ENCODE data around the gene SECISBP2.
"Not testable (repeated sequence)": the region's sequence is repeated elsewhere in the genome, so short reads cannot be mapped to it uniquely, and the experiment has no call there.

SECISBP2 gene

GRCh38 chr9:89295400-89295799 is 22.9 kb upstream of the SECISBP2 start:
- no peak for DNase-seq (ENCODE audit: low spot score)
- TF ChIP-seq CTCF (IDR thresholded peaks at IDR 0.05; ENCODE audit: extremely low read depth, insufficient read depth, missing control alignments): no peak
- in situ Hi-C loops (cut with MboI; ENCODE audit: low pct_unique_long_range_greater_than_20kb, low sequenced_read_pairs, unreplicated experiment): no loop called here

- in situ Hi-C loops (cut with MboI; ENCODE audit: low pct_unique_long_range_greater_than_20kb, low sequenced_read_pairs, unreplicated experiment); DNase-seq (ENCODE audit: low spot score): not testable (repeated sequence)
These were observed 16.3 kb upstream of the SECISBP2 start for GRCh38 chr9:89301996-89302395.

- DNase-seq (ENCODE audit: low spot score): no peak
- in situ Hi-C loops (cut with MboI; ENCODE audit: low pct_unique_long_range_greater_than_20kb, low sequenced_read_pairs, unreplicated experiment): no loop called here
- no peak for TF ChIP-seq CTCF (IDR thresholded peaks at IDR 0.05; ENCODE audit: extremely low read depth, insufficient read depth, missing control alignments)
These were observed 14.1 kb upstream of the SECISBP2 start for GRCh38 chr9:89304020-89304833.

- in situ Hi-C loops (cut with MboI; ENCODE audit: low pct_unique_long_range_greater_than_20kb, low sequenced_read_pairs, unreplicated experiment): no loop called here
- DNase-seq (ENCODE audit: low spot score): no peak
- no peak for TF ChIP-seq CTCF (IDR thresholded peaks at IDR 0.05; ENCODE audit: extremely low read depth, insufficient read depth, missing control alignments)
These were observed 13.5 kb upstream of the SECISBP2 start for GRCh38 chr9:89304834-89305188.

- TF ChIP-seq CTCF (IDR thresholded peaks at IDR 0.05; ENCODE audit: extremely low read depth, insufficient read depth, missing control alignments): no peak
- in situ Hi-C loops (cut with MboI; ENCODE audit: low pct_unique_long_range_greater_than_20kb, low sequenced_read_pairs, unreplicated experiment): no loop called here
- no peak for DNase-seq (ENCODE audit: low spot score)
These were observed 12.4 kb upstream of the SECISBP2 start for GRCh38 chr9:89305868-89306267.

GRCh38 chr9:89309166-89309565 is 9.1 kb upstream of the SECISBP2 start:
- in situ Hi-C loops (cut with MboI; ENCODE audit: low pct_unique_long_range_greater_than_20kb, low sequenced_read_pairs, unreplicated experiment): no loop called here
- no peak for TF ChIP-seq CTCF (IDR thresholded peaks at IDR 0.05; ENCODE audit: extremely low read depth, insufficient read depth, missing control alignments)
- no peak for DNase-seq (ENCODE audit: low spot score)

GRCh38 chr9:89309608-89310474 is 8.5 kb upstream of the SECISBP2 start:
- TF ChIP-seq CTCF (IDR thresholded peaks at IDR 0.05; ENCODE audit: extremely low read depth, insufficient read depth, missing control alignments): no peak
- no peak for DNase-seq (ENCODE audit: low spot score)
- in situ Hi-C loops (cut with MboI; ENCODE audit: low pct_unique_long_range_greater_than_20kb, low sequenced_read_pairs, unreplicated experiment): no loop called here

Data from GM13977 (cell line).